H1 (cell line): ENCODE results near the gene SYTL1. TPM values are rescaled to one million over a fixed set of nuclear protein-coding genes. Genes with fewer than 3 reads are reported as not detected.

ENCODE experiments used
- EGR1 ChIP-seq: IDR thresholded peaks from 2 replicates; pipeline ENCODE4 v1.6.1; 2011; ENCODE audit warnings: low read depth, low read length, borderline replicate concordance
- EP300 ChIP-seq, 2 experiments: IDR thresholded peaks; 1 replicate in 1 of 2; 2 replicates in 1 of 2; pipeline ENCODE4 v1.6.1; 2011 to 2012; ENCODE audit warnings: low read depth in 2 of 2, low read length in 2 of 2, mild to moderate bottlenecking in 2 of 2, borderline replicate concordance in 1 of 2, inconsistent platforms in 1 of 2, moderate library complexity in 1 of 2
- EZH2 ChIP-seq: fragments of 200-600 bp; sonication (generic); IDR thresholded peaks from 2 replicates; pipeline ENCODE4 v1.7.1; 2012; ENCODE audit warnings: low read depth, mild to moderate bottlenecking, moderate library complexity, low read length, inconsistent platforms; ENCODE audit not compliant: severe bottlenecking
- HDAC2 ChIP-seq, 2 experiments: fragments of 300-600 bp in 1 of 2; sonication (generic) in 1 of 2; IDR thresholded peaks; 2 replicates each; pipeline ENCODE4 v1.6.1; 2011 to 2012; ENCODE audit warnings: low read depth in 2 of 2, low read length in 2 of 2, mild to moderate bottlenecking in 2 of 2, moderate library complexity in 2 of 2, borderline replicate concordance in 1 of 2, inconsistent platforms in 1 of 2
- POLR2A ChIP-seq, 2 experiments: IDR thresholded peaks; 1 replicate in 1 of 2; 2 replicates in 1 of 2; pipeline ENCODE4 v1.6.1; 2011; ENCODE audit warnings: low read depth in 2 of 2, low read length in 2 of 2, mild to moderate bottlenecking in 2 of 2; ENCODE audit errors: control extremely low read depth in 1 of 2
- POLR2AphosphoS5 ChIP-seq: IDR thresholded peaks from 2 replicates; pipeline ENCODE4 v1.6.1; 2011; ENCODE audit warnings: low read depth, low read length
- SP4 ChIP-seq: IDR thresholded peaks from 2 replicates; pipeline ENCODE4 v1.6.1; 2012; ENCODE audit warnings: low read length, inconsistent platforms
- TCF12 ChIP-seq: IDR thresholded peaks from 2 replicates; pipeline ENCODE4 v1.6.1; 2011; ENCODE audit warnings: low read depth, mild to moderate bottlenecking, low read length
- TEAD4 ChIP-seq: IDR thresholded peaks from 2 replicates; pipeline ENCODE4 v1.6.1; 2012; ENCODE audit warnings: low read depth, low read length, inconsistent platforms, mixed read lengths
- polyA plus RNA-seq, 7 experiments: library from polyadenylated mRNA; depleted of rRNA in 3 of 7; stranded (reverse) in 5 of 7; unstranded in 2 of 7; fragments of >200 nt in 5 of 7; fragments of 200-250 nt in 2 of 7; gene quantifications; 1 replicate in 5 of 7; 2 replicates in 1 of 7; 4 replicates in 1 of 7; pipeline versions ENCODE4 v1.2.1 to v1.2.3, GENCODE V29; 2011 to 2013; ENCODE audit warnings: missing spikeins in 2 of 7, mixed read lengths in 2 of 7
- total RNA-seq: library from RNA; stranded (reverse); fragmentation: NEBNext Ultra II Directional; extraction: Animal tissue kit (Norgen Biotek cat#: 25700); gene quantifications from 2 replicates; pipeline ENCODE4 v1.2.1, GENCODE V29; 2021

The SYTL1 gene
- total and polyA plus RNA-seq, 2 of the 8 experiments (the other 6 are each of a cell fraction or from before 2014, with no cell fraction given): 6.4 to 19.5 TPM

GRCh38 chr1:27365372-27366112, 23.7 kb downstream of the SYTL1 start (continued):
- 0 out of 4 replicates have a peak, but pooled peaks of 1 of the 2 experiments have one; percentile 64 for TF ChIP-seq HDAC2 (IDR thresholded peaks at IDR 0.05; ENCODE audit: borderline replicate concordance in 1 of 2, low read depth in 2 of 2, low read length in 2 of 2)
- TF ChIP-seq TEAD4: no peak
- TF ChIP-seq POLR2AphosphoS5: no peak
- TF ChIP-seq POLR2A (IDR thresholded peaks at IDR 0.05; ENCODE audit: control extremely low read depth in 1 of 2, low read depth in 2 of 2, low read length in 2 of 2): peak in 1 of 2 experiments; percentile 51; a peak in 2 of 3 replicates
- no peak for TF ChIP-seq EGR1
- TF ChIP-seq SP4: peak; percentile 93; the same call in 1 of the 2 replicates
- TF ChIP-seq TCF12: no peak
- peak in 1 of 2 experiments; percentile 98; a peak in 1 of 3 replicates for TF ChIP-seq EP300 (IDR thresholded peaks at IDR 0.05; ENCODE audit: borderline replicate concordance in 1 of 2, low read depth in 2 of 2, low read length in 2 of 2)
- TF ChIP-seq EZH2: peak; percentile 6
